MCF 10A (cell line): ENCODE data around the gene TMEM150A. TPM values are rescaled to one million over a fixed set of nuclear protein-coding genes. Genes with fewer than 3 reads are reported as not detected.
"Not testable (repeated sequence)": the region's sequence is repeated elsewhere in the genome, so short reads cannot be mapped to it uniquely, and the experiment has no call there.

Experiments used
- BruUV-seq: library from RNA; stranded (reverse); fragments of 400-500 nt; replicated peaks from 2 replicates; lab custom pipeline; 2021; lab: Mats Ljungman, UMichigan
- CTCF ChIA-PET: fragments of 300-600 bp; sonication (Branson Sonifier 250); formaldehyde crosslinking; extraction: SDS; loops from one replicate; lab custom pipeline; 2021; ENCODE audit warnings: antibody characterized with exemption, inconsistent platforms; lab: Yijun Ruan, JAX
- POLR2A ChIA-PET: fragments of 300-600, 350-650 bp; sonication (Branson Sonifier 250); formaldehyde crosslinking; extraction: SDS; loops from one replicate; lab custom pipeline; 2020; ENCODE audit warnings: antibody characterized with exemption, inconsistent platforms; lab: Yijun Ruan, JAX
- DNase-seq: peaks from one replicate; pipeline ENCODE4 v3.0.0-alpha.2; 2018; ENCODE audit not compliant: unreplicated experiment
- H3K27ac Mint-ChIP-seq: one replicate; pipeline ENCODE4 v1.8.0; 2022; ENCODE audit warnings: mild to moderate bottlenecking, low read depth, mixed read lengths; ENCODE audit not compliant: unreplicated experiment
- H3K27me3 Mint-ChIP-seq: one replicate; pipeline ENCODE4 v1.8.0; 2022; ENCODE audit warnings: mixed read lengths; ENCODE audit not compliant: insufficient read depth, unreplicated experiment
- H3K36me3 Mint-ChIP-seq: one replicate; pipeline ENCODE4 v1.8.0; 2022; ENCODE audit warnings: mild to moderate bottlenecking, moderate library complexity, mixed read lengths; ENCODE audit not compliant: insufficient read depth, unreplicated experiment
- H3K4me1 Mint-ChIP-seq: one replicate; pipeline ENCODE4 v1.8.0; 2022; ENCODE audit warnings: mixed read lengths; ENCODE audit not compliant: insufficient read depth, unreplicated experiment
- H3K4me3 Mint-ChIP-seq: one replicate; pipeline ENCODE4 v1.8.0; 2022; ENCODE audit warnings: mild to moderate bottlenecking, moderate library complexity, mixed read lengths; ENCODE audit not compliant: unreplicated experiment
- H3K9me3 Mint-ChIP-seq: one replicate; pipeline ENCODE4 v1.8.0; 2022; ENCODE audit warnings: mixed read lengths; ENCODE audit not compliant: unreplicated experiment
- intact Hi-C: fragments of 100-400 bp; cut with micrococcal nuclease; formaldehyde crosslinking; loops from 2 replicates; pipeline ENCODE4 v1.14.1; 2022
- total RNA-seq: library from RNA; stranded (reverse); gene quantifications from 2 replicates; pipeline ENCODE4 v1.2.3, GENCODE V29; 2022
- TF ChIP-seq, protein P1 (sequence below): fragments of 200-600 bp; IDR thresholded peaks from one replicate; pipeline ENCODE4 v1.8.0; 2022; ENCODE audit warnings: antibody characterized with exemption, mild to moderate bottlenecking; ENCODE audit not compliant: unreplicated experiment

The TMEM150A gene
- total RNA-seq, 1 experiment from 2014 or later = 12.5 TPM

DNA sequence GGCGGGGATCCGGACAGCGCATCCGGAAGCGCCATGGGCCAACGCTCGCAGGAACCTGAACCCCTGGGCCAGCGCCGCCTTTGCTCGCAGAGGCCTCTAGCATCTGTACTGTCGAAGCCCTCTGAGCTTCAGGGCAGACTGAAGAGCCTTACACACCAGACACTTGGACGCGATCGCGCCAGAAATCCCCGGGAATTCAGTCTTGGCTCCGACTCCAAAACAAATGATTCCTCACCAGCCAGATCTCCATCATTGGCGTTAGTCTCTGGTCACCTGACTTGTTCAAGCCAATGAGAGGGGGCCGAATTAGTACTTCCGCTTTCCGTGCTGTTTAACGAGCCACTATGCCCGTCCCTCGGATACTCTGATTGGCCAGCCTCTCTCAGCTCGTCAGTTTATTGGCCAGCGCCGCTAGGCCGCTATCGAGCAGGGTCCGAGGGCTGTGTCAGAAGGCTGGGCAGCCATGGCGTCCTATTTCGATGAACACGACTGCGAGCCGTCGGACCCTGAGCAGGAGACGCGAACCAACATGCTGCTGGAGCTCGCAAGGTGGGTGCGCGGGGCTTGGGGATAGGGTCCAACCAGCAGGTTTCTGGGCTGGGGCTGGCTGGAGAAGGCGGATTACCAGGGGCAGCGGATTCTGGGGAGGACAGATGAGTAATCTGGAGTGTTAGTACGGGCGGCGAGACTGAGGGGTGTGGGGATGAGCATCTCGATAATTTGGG, 7.0 kb downstream of the TMEM150A start, which contains the start of gene RNF181:
RNF181 (plus strand) TSS at position 445 of the 725 bp plus-strand sequence; CDS start at position 464, 19 bp downstream.
- TF ChIP-seq, protein P1, sequence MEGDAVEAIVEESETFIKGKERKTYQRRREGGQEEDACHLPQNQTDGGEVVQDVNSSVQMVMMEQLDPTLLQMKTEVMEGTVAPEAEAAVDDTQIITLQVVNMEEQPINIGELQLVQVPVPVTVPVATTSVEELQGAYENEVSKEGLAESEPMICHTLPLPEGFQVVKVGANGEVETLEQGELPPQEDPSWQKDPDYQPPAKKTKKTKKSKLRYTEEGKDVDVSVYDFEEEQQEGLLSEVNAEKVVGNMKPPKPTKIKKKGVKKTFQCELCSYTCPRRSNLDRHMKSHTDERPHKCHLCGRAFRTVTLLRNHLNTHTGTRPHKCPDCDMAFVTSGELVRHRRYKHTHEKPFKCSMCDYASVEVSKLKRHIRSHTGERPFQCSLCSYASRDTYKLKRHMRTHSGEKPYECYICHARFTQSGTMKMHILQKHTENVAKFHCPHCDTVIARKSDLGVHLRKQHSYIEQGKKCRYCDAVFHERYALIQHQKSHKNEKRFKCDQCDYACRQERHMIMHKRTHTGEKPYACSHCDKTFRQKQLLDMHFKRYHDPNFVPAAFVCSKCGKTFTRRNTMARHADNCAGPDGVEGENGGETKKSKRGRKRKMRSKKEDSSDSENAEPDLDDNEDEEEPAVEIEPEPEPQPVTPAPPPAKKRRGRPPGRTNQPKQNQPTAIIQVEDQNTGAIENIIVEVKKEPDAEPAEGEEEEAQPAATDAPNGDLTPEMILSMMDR = no peak
- CTCF ChIA-PET = interaction anchor here (0.5 to 2.4 kb wide), 8 partner anchors 9 to 175 kb away, joined by 3 to 10 read pairs (median 4); no protein-coding TSS in a partner anchor
- no peaks in the 10 kb centered on the region for H3K9me3 Mint-ChIP-seq
- POLR2A ChIA-PET = interaction anchor here (0.6 to 5.2 kb wide), 38 partner anchors 9 to 605 kb away, joined by 3 to 113 read pairs (median 4); partner anchors contain the start of genes C2orf68, ELMOD3, GGCX and POLR1A
- no TSS peak for BruUV-seq
- peak; percentile 99 for DNase-seq
- peaks cover 19% of the 10 kb centered on the region for H3K4me1 Mint-ChIP-seq
- peak within 1 kb of the TSS; percentile 98 for H3K4me3 Mint-ChIP-seq
- H3K27ac Mint-ChIP-seq = peak within 1 kb of the TSS; percentile 98
- H3K27me3 Mint-ChIP-seq = no peaks in the 10 kb centered on the region
- H3K36me3 Mint-ChIP-seq = peaks cover 18% of the 10 kb centered on the region
- intact Hi-C loops = no loop called here

DNA sequence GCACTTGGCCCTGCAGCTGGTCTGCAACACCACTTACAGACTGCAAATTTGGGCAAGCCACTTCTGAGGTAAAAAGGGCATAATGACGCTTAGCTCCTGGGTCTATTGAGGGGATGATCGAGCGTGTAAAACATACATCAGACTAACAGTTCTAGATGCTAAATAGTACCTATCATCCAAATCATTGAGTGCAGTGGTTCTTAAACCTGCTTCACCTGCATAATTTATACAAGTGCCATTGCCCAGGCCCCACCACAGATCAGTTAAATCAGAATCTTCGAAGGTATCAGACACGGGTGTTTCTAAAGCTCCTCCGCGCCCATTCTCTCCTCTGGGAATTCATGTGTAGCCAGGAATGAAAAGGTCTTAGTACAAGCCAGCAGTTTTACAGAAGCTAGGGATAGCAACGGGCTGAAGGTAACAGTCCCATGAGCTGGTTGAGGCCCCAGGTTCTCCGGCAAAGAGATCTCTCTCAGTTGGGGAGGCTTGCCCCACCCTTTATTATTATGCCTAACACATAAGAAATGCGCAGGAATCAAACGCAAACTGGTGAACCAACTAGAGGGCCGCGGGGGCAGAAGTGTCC, 7.7 kb downstream of the TMEM150A start:
- TSS peak; percentile 84 for BruUV-seq
- Mint-ChIP-seq H3K4me3 (peak overlapping the region; percentile 98), H3K4me1 (peaks cover 19% of the 10 kb centered on the region), H3K36me3 (peaks cover 15% of the 10 kb centered on the region), H3K9me3 (no peaks in the 10 kb centered on the region), H3K27me3 (no peaks in the 10 kb centered on the region), H3K27ac (peak overlapping the region; percentile 98)
- CTCF ChIA-PET = interaction anchor here (0.6 to 2.4 kb wide), 7 partner anchors 9 to 529 kb away, joined by 3 to 10 read pairs (median 3); no protein-coding TSS in a partner anchor
- intact Hi-C loops = no loop called here
- TF ChIP-seq, protein P1 = no peak
- no peak for DNase-seq
- POLR2A ChIA-PET = interaction anchor here (0.6 to 5.2 kb wide), 35 partner anchors 10 to 831 kb away, joined by 3 to 113 read pairs (median 4); partner anchors contain the start of genes C2orf68, ELMOD3, GGCX and RETSAT

DNA sequence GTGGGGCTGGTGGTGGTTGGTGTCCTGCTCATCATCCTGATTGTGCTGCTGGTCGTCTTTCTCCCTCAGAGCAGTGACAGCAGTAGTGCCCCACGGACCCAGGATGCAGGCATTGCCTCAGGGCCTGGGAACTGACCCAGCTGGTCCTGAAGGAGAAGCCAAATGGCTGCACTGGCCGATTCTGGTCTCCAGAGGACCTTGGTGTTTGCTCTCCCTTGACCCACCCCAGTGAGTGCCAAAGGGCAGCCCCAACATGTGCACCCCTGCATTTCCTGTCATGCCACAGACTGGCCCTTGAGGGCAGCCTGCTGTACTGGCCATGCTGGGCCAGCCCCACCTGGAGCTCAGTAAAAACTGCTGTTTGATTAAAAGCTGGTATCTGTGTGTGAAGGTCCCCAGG, 9.5 kb downstream of the TMEM150A start:
- no TSS peak for BruUV-seq
- CTCF ChIA-PET = interaction anchor here (0.6 to 1.4 kb wide), 4 partner anchors 12 to 44 kb away, joined by 3 to 5 read pairs (median 3); partner anchors contain the start of gene VAMP8
- no peak for DNase-seq
- no peak overlapping the region for H3K4me3 Mint-ChIP-seq
- no peak overlapping the region for H3K27ac Mint-ChIP-seq
- TF ChIP-seq, protein P1 = no peak
- no peaks in the 10 kb centered on the region for H3K27me3 Mint-ChIP-seq
- H3K36me3 Mint-ChIP-seq = peaks cover 11% of the 10 kb centered on the region
- peaks cover 19% of the 10 kb centered on the region for H3K4me1 Mint-ChIP-seq
- POLR2A ChIA-PET = interaction anchor here (0.7 to 5.2 kb wide), 4 partner anchors 8 to 24 kb away, joined by 4 to 113 read pairs (median 58); partner anchors contain the start of genes TMEM150A, VAMP5 and VAMP8
- no peaks in the 10 kb centered on the region for H3K9me3 Mint-ChIP-seq
- intact Hi-C loops = no loop called here

DNA sequence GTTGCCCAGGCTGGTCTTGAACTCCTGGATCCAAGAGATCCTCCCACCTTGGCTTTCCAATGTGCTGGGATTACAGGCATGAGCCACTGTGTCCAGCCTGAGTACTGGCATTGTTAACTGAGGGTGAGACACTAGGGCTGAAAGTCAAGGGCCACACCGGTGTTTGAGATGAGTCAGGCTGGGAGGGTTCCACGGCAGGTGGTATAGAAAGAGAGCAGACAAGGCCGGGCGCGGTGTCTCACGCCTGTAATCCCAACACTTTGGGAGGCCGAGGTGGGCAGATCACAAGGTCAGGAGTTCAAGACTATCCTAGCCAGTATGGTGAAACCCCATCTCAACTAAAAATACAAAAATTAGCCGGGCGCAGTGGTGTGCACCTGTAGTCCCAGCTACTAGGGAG, 10.2 kb downstream of the TMEM150A start:
- CTCF ChIA-PET = interaction anchor here (0.6 to 2.6 kb wide), 3 partner anchors 15 to 52 kb away, joined by 3 to 9 read pairs (median 4); partner anchors contain the start of gene VAMP8
- H3K9me3 Mint-ChIP-seq, DNase-seq, intact Hi-C loops, BruUV-seq, H3K4me3 Mint-ChIP-seq, H3K27ac Mint-ChIP-seq, H3K27me3 Mint-ChIP-seq, H3K36me3 Mint-ChIP-seq: not testable (repeated sequence)
- POLR2A ChIA-PET = interaction anchor here (0.7 to 5.0 kb wide), 3 partner anchors 12 to 23 kb away, joined by 4 to 61 read pairs (median 6); partner anchors contain the start of gene TMEM150A
- peaks cover 19% of the 10 kb centered on the region for H3K4me1 Mint-ChIP-seq
